Measurements from ENCODE around the gene INTS11. TPM values are rescaled to one million over a fixed set of nuclear protein-coding genes. Genes with fewer than 3 reads are reported as not detected.
"Not testable (repeated sequence)": the region's sequence is repeated elsewhere in the genome, so short reads cannot be mapped to it uniquely, and the experiment has no call there.

Gene INTS11
- total RNA-seq: 10 to 100 TPM; 80.6 to 94.2 TPM
- long read RNA-seq, transcript INTS11-208 (17 exons, 2,148 nt): major isoform, 99 of 204 reads
- long read RNA-seq, partial matches to known transcripts: 76 of 204 reads
- long read RNA-seq, other reads (novel, unspliced or antisense): 25 of 204 reads

GRCh38 chr1:1324524-1325287 lies at the start of gene INTS11, which contains the start of gene CPTP:
Gene INTS11 (minus strand): TSS chr1:1324660. CDS start chr1:1324608, 52 bp downstream.
Gene CPTP (plus strand): TSS chr1:1324802. CDS start chr1:1326911, 2,109 bp downstream.
- DNase-seq (peak; percentile 93 to 96), ATAC-seq (peak; percentile 85)
- intact Hi-C loops (cut with DNase I, micrococcal nuclease): no loop called here

GRCh38 chr1:1373815-1374588 lies 49.5 kb upstream of the INTS11 start:
- intact Hi-C loops (cut with DNase I, micrococcal nuclease): no loop called here
- ATAC-seq: no peak
- DNase-seq: peak in 1 of 2 donors; percentile 25

- intact Hi-C loops (cut with DNase I, micrococcal nuclease): no loop called here
- ATAC-seq (no peak), DNase-seq (no peak)
Observed at GRCh38 chr1:1373051-1373814, 48.8 kb upstream of the INTS11 start.

GRCh38 chr1:1371746-1372711 lies 47.6 kb upstream of the INTS11 start:
- intact Hi-C loops (cut with DNase I, micrococcal nuclease): no loop called here
- ATAC-seq (peak; percentile 30), DNase-seq (peak; percentile 38 to 78)

- ATAC-seq (no peak), DNase-seq (no peak)
- intact Hi-C loops (cut with DNase I, micrococcal nuclease): no loop called here
Observed at GRCh38 chr1:1371364-1371745, 46.9 kb upstream of the INTS11 start.

GRCh38 chr1:1370771-1371300 lies 46.4 kb upstream of the INTS11 start:
- DNase-seq: no peak
- intact Hi-C loops (cut with DNase I, micrococcal nuclease): no loop called here
- ATAC-seq: no peak

- intact Hi-C loops (cut with DNase I, micrococcal nuclease); ATAC-seq; DNase-seq: not testable (repeated sequence)
Observed at GRCh38 chr1:1370094-1370493, 45.6 kb upstream of the INTS11 start.

GRCh38 chr1:1367315-1367714 lies 42.9 kb upstream of the INTS11 start:
- ATAC-seq (no peak), DNase-seq (no peak)
- intact Hi-C loops (cut with DNase I, micrococcal nuclease): no loop called here

GRCh38 chr1:1366699-1367066 lies 42.2 kb upstream of the INTS11 start:
- no peak for DNase-seq
- intact Hi-C loops (cut with DNase I, micrococcal nuclease): no loop called here
- no peak for ATAC-seq

GRCh38 chr1:1365875-1366698 lies 41.6 kb upstream of the INTS11 start:
- intact Hi-C loops (cut with DNase I, micrococcal nuclease): no loop called here
- DNase-seq: no peak
- no peak for ATAC-seq

GRCh38 chr1:1364266-1364665 lies 39.8 kb upstream of the INTS11 start:
- DNase-seq: peak in 1 of 2 donors; percentile 40
- intact Hi-C loops (cut with DNase I, micrococcal nuclease): no loop called here
- ATAC-seq: peak; percentile 88

- no peak for ATAC-seq
- peak in 1 of 2 donors; percentile 62 for DNase-seq
- intact Hi-C loops (cut with DNase I, micrococcal nuclease): no loop called here
Observed at GRCh38 chr1:1361982-1362423, 37.5 kb upstream of the INTS11 start.

GRCh38 chr1:1361233-1361981 lies 36.9 kb upstream of the INTS11 start:
- DNase-seq: no peak
- intact Hi-C loops (cut with DNase I, micrococcal nuclease): no loop called here
- ATAC-seq: no peak

- ATAC-seq (no peak), DNase-seq (peak in 1 of 2 donors; percentile 61)
- intact Hi-C loops (cut with DNase I, micrococcal nuclease): no loop called here
Observed at GRCh38 chr1:1360506-1361169, 36.2 kb upstream of the INTS11 start.

GRCh38 chr1:1359664-1360468 lies 35.4 kb upstream of the INTS11 start:
- ATAC-seq: no peak
- DNase-seq: no peak
- intact Hi-C loops (cut with DNase I, micrococcal nuclease): no loop called here

Data from left colon (tissue), 2 donors.